Lower leg skin (tissue), 4 donors: ENCODE data around the gene INTS4. TPM values are rescaled to one million over a fixed set of nuclear protein-coding genes. Genes with fewer than 3 reads are reported as not detected.
"Not testable (repeated sequence)": the region's sequence is repeated elsewhere in the genome, so short reads cannot be mapped to it uniquely, and the experiment has no call there.

ENCODE experiments used
- DNase-seq, 2 donors: peaks; one replicate each; pipeline ENCODE4 v3.0.0-alpha.2; 2019; ENCODE audit warnings: low spot score in 2 of 2
- H3K4me3 ChIP-seq: fragments of 200-600 bp; sonication (generic); 2 replicates; pipeline ENCODE4 v1.5.1; 2017; ENCODE audit warnings: mild to moderate bottlenecking, low read depth; ENCODE audit not compliant: poor library complexity, severe bottlenecking
- POLR2A ChIP-seq, 2 donors: fragments of 450-650 bp; IDR thresholded peaks; one replicate each; pipeline ENCODE4 v1.6.1; 2016 to 2017; ENCODE audit warnings: antibody characterized with exemption in 2 of 2, mild to moderate bottlenecking in 1 of 2, moderate library complexity in 1 of 2
- WGBS, 2 donors: methylation state at CpG; one replicate each; pipeline ENCODE4 v1.1.5; 2018; 5-methylcytosine and 5-hydroxymethylcytosine counted together
- intact Hi-C: fragments of 100-400 bp; cut with DNase I; formaldehyde crosslinking; loops from one replicate; pipeline ENCODE4 v1.15.0; 2023; ENCODE audit warnings: low total_unique reads
- total RNA-seq, 4 donors: library from RNA; depleted of rRNA; stranded (reverse); fragments of >200 nt; gene quantifications; one replicate each; pipeline ENCODE4 v1.1.0, GENCODE V29; 2016
- TF ChIP-seq, protein P1 (sequence below), 3 donors: fragments of 450-650 bp; IDR thresholded peaks; one replicate each; pipeline ENCODE4 v1.5.1; 2016; ENCODE audit warnings: antibody characterized with exemption in 3 of 3, mild to moderate bottlenecking in 3 of 3, moderate library complexity in 2 of 3

Gene INTS4
- total RNA-seq, 4 donors from 2014 or later: 14.7 to 24.8 (median 18.3) TPM

DNA sequence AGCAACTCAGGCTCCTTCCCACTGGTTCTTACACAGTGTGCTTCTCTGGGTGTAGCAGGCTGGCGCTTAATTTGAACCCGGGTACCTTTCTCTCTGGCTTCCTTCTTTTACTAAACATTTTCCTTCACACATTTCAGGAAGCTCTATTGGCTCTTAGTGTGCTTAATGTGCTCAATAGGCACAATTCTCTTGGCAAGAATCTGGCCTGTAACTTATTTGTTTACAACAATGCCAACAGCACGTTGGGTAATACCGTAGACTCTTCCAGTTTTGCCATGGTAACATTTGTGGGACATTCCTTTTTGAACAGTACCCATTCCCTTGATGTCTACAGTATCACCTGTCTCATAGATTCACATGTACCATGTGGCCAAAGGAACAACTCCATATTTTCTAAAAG is 125.7 kb downstream of the INTS4 start:
- WGBS, 2 donors: 93 to 94% methylated on average over 4 of the region's 4 CpGs
- no peak overlapping the region for H3K4me3 ChIP-seq
- DNase-seq: no peak
- intact Hi-C loops: no loop called here
- TF ChIP-seq POLR2A (IDR thresholded peaks at IDR 0.05): no peak
- TF ChIP-seq, protein P1, sequence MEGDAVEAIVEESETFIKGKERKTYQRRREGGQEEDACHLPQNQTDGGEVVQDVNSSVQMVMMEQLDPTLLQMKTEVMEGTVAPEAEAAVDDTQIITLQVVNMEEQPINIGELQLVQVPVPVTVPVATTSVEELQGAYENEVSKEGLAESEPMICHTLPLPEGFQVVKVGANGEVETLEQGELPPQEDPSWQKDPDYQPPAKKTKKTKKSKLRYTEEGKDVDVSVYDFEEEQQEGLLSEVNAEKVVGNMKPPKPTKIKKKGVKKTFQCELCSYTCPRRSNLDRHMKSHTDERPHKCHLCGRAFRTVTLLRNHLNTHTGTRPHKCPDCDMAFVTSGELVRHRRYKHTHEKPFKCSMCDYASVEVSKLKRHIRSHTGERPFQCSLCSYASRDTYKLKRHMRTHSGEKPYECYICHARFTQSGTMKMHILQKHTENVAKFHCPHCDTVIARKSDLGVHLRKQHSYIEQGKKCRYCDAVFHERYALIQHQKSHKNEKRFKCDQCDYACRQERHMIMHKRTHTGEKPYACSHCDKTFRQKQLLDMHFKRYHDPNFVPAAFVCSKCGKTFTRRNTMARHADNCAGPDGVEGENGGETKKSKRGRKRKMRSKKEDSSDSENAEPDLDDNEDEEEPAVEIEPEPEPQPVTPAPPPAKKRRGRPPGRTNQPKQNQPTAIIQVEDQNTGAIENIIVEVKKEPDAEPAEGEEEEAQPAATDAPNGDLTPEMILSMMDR (IDR thresholded peaks at IDR 0.05): no peak

DNA sequence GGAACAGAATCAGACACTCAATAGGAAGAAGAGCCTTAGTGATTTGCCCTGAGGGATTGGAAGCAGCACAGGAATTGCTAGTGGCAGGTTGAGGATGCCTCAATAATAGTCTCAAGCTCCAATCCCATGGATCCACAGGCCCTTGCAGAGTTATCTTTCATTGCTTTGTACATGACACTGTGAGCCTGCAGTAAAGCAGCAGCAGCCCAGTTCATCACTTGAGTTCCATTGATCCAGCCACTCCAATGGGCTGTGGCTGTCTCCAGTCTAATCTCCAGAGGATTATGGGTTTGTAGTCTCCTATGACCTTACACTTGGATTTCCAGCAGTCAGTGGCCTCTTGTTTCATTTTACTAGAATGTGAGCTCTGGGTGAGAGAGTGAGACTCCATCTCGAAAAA is 128.1 kb downstream of the INTS4 start:
- TF ChIP-seq, protein P1 (IDR thresholded peaks at IDR 0.05): no peak
- no peak for TF ChIP-seq POLR2A (IDR thresholded peaks at IDR 0.05)
- intact Hi-C loops: no loop called here
- no peak overlapping the region for H3K4me3 ChIP-seq
- 88% methylated on average over 1 of the region's 1 CpG for WGBS, 2 donors
- DNase-seq: no peak

DNA sequence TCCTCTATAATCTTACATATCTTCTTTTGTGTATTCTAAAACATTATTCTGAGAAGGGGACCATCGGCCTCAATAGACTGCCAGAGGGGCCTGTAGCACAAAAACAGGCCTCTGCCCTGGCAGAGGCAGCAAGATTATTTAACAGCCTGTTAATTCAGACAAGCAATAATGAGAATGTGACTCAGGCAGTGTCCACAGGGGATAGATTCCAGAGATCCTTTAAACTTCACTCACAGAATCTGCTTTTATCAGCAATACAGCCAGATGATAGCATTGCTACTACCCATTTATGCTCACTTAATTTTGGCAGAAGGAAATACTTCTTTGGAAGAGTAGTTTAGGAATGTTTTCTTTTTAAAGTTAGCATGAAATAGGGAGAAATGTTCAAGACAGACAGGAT is 128.7 kb downstream of the INTS4 start:
- 58 to 66% methylated on average over 1 of the region's 1 CpG for WGBS, 2 donors
- TF ChIP-seq, protein P1 (IDR thresholded peaks at IDR 0.05): no peak
- TF ChIP-seq POLR2A (IDR thresholded peaks at IDR 0.05): no peak
- no peak for DNase-seq
- no peak overlapping the region for H3K4me3 ChIP-seq
- intact Hi-C loops: no loop called here

DNA sequence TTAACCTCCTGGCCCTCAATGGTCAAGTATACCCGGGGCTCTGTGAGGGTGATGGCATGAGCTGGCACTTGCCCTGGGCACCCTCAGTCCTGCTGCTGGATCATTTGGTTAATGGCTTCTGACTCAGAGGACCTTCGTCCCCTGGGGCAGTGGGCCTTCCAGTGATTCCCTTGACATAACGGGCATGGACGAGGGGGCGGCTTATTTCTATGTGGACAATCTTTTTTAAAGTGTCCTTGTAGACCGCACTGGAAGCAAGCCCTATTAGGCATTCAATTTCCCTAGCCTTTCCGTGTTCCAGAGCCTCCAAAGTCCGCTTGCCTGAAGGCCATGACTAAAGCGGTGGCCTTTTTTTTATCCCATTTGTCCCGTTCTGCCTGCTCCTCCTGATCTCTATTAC is 133.0 kb downstream of the INTS4 start:
- DNase-seq, H3K4me3 ChIP-seq, intact Hi-C loops: not testable (repeated sequence)
- WGBS, 2 donors: 93 to 96% methylated on average over 10 of the region's 10 CpGs

DNA sequence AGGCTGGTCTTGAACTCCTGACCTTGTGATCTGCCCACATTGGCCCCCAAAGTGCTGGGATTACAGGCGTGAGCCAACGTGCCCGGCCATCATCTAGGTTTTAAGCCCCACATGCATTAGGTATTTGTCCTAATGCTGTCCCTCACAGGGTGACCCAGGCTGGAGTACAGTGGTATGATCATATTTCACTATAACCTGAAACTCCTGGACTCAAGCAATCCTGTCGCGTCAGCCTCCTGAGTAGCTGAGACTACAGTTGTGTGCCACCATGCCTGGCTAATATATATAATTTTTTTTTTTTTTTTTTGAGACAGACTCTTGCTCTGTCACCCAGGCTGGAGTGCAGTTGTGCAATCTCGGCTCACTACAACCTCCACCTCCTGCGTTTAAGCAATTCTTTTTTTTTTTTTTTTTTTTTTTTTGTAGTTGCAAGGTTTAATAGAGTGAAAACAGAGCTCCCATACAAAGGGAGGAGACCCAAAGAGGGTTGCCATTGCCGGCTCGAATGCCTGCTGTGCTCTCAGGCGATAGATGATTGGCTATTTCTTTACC is 136.5 kb downstream of the INTS4 start:
- 93 to 95% methylated on average over 10 of the region's 10 CpGs for WGBS, 2 donors
- intact Hi-C loops, DNase-seq, H3K4me3 ChIP-seq: not testable (repeated sequence)

DNA sequence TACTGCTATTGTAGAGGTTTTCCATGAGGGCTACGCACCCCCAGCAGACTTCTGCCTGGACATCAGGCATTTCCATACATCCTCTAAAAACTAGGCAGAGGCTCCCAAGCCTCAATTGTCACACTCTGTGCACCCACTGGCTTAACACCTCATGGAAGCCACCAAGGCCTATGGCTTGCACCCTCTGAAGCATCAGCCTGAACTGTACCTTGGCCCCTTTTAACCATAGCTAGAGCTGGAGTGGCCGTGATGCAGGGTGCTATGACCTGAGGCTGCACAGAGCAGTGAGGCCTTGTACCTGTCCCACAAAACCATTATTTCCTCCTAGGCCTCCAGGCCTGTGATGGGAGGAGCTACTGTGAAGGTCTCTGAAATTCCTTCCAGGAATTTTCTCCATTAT is 139.6 kb downstream of the INTS4 start:
- DNase-seq: no peak
- 93 to 95% methylated on average over 1 to 2 of the region's 2 CpGs for WGBS, 2 donors
- H3K4me3 ChIP-seq: no peak overlapping the region
- intact Hi-C loops: no loop called here
- no peak for TF ChIP-seq POLR2A (IDR thresholded peaks at IDR 0.05)
- TF ChIP-seq, protein P1 (IDR thresholded peaks at IDR 0.05): no peak

DNA sequence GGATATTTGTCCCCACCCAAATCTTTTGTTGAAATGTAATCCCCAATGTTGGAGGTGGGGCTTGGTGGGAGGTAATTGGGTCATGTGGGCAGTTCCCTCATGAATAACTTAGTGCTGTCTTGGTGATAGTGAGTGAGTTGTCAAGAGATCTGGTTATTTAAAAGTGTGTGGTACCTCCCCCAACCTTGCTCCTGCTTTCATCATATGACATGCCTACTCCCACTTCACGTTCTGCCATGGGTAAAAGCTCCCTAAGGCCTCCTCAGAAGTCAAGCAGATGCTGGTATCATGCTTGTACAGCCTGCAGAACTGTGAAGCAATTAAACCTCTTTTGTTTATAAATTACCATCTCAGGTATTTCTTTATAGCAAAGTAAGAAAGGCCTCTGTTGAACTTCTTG is 143.0 kb downstream of the INTS4 start:
- no peak for DNase-seq
- intact Hi-C loops: no loop called here
- 61 to 83% methylated on average over 1 of the region's 1 CpG for WGBS, 2 donors
- H3K4me3 ChIP-seq: no peak overlapping the region
- TF ChIP-seq POLR2A (IDR thresholded peaks at IDR 0.05): no peak
- TF ChIP-seq, protein P1 (IDR thresholded peaks at IDR 0.05): no peak

DNA sequence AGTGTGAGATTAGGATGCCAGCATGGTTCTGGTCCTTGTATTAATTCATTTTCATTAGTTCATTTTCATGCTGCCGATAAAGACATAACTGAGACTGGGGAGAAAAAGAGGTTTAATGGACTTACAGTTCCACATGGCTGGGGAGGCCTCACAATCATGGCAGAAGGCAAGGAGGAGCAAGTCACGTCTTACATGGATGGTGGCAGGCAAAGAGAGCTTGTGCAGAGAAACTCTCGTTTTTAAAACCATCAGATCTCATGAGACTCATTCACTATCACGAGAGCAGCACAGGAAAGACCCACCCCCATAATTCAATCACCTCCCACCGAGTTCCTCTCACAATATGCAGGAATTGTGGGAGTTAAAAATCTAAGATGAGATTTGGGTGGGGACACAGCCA is 150.8 kb downstream of the INTS4 start:
- 93 to 94% methylated on average over 5 of the region's 5 CpGs for WGBS, 2 donors
- intact Hi-C loops, DNase-seq, H3K4me3 ChIP-seq: not testable (repeated sequence)
